Progenitor cell of endocrine pancreas (in vitro differentiated cells): ENCODE data around the gene CDH15. TPM values are rescaled to one million over a fixed set of nuclear protein-coding genes. Genes with fewer than 3 reads are reported as not detected.

Experiments
- DNase-seq: peaks from one replicate; pipeline ENCODE4 v3.0.0; 2021; ENCODE audit warnings: low spot score; ENCODE audit not compliant: unreplicated experiment
- H3K27ac Mint-ChIP-seq: 2 replicates; pipeline ENCODE4 v1.8.0; 2021; ENCODE audit warnings: mild to moderate bottlenecking, moderate library complexity, mixed read lengths
- H3K27me3 Mint-ChIP-seq: 2 replicates; pipeline ENCODE4 v1.8.0; 2021; ENCODE audit warnings: mixed read lengths
- H3K36me3 Mint-ChIP-seq: 2 replicates; pipeline ENCODE4 v1.8.0; 2022; ENCODE audit warnings: mixed read lengths; ENCODE audit not compliant: insufficient read depth
- H3K4me1 Mint-ChIP-seq: 2 replicates; pipeline ENCODE4 v1.8.0; 2021; ENCODE audit warnings: low read depth, mixed read lengths
- H3K4me3 Mint-ChIP-seq: 2 replicates; pipeline ENCODE4 v1.8.0; 2021; ENCODE audit warnings: low read depth, mild to moderate bottlenecking, moderate library complexity, mixed read lengths
- H3K9me3 Mint-ChIP-seq: 2 replicates; pipeline ENCODE4 v1.8.0; 2021; ENCODE audit warnings: low read depth, mixed read lengths
- CTCF ChIP-seq: fragments of 200-600 bp; sonication (generic); IDR thresholded peaks from one replicate; pipeline ENCODE4 v1.5.0; 2021; ENCODE audit warnings: antibody characterized with exemption, mild to moderate bottlenecking; ENCODE audit not compliant: unreplicated experiment
- total RNA-seq: library from RNA; stranded (reverse); gene quantifications from 2 replicates; pipeline ENCODE4 v1.2.1, GENCODE V29; 2021

The CDH15 gene
- total RNA-seq, 1 donor from 2014 or later: not detected

DNA sequence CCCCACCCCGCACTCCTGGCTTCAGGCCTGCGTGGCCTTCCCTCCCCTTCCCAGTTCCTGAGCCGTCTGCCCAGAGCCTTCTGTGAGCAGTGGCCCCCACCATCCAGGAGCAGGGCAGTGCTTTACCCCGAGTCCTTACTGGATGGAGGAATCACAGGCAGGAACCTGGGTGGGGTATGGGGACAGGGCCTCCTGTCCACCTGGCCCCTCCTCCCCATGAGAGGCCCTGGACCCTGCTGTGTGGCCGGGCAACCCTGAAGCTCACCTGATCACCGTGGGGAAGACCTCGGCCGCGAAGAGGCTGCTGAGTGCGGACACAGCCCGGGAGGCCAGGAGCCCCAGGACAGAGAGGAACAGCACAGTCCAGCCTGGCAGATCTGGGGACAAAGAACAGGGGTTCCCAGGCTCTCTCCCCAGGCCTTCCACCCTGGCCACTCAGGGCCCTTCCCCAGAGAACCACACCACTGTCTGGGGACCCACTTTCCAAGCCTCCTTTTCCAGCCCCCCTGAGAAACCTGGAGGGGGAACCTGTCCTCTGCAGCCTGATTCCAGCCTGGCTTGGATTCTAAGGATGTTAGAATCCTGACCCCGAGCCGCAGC is 25.6 kb downstream of the CDH15 start:
- no peaks in the 10 kb centered on the region for H3K36me3 Mint-ChIP-seq
- no peak overlapping the region for H3K27ac Mint-ChIP-seq
- TF ChIP-seq CTCF: no peak
- H3K9me3 Mint-ChIP-seq: no peaks in the 10 kb centered on the region
- peaks cover 22% of the 10 kb centered on the region for H3K27me3 Mint-ChIP-seq
- DNase-seq: no peak
- H3K4me1 Mint-ChIP-seq: peaks cover 4% of the 10 kb centered on the region
- H3K4me3 Mint-ChIP-seq: no peak overlapping the region

GRCh38 chr16:89197633-89198416 is 26.3 kb downstream of the CDH15 start:
- Mint-ChIP-seq H3K4me1 (peaks cover 4% of the 10 kb centered on the region), H3K36me3 (no peaks in the 10 kb centered on the region), H3K27ac (no peak overlapping the region), H3K27me3 (peaks cover 28% of the 10 kb centered on the region), H3K4me3 (no peak overlapping the region), H3K9me3 (no peaks in the 10 kb centered on the region)
- TF ChIP-seq CTCF: no peak
- DNase-seq: no peak

- peaks cover 5% of the 10 kb centered on the region for H3K9me3 Mint-ChIP-seq
- H3K27me3 Mint-ChIP-seq: peaks cover 36% of the 10 kb centered on the region
- TF ChIP-seq CTCF: no peak
- DNase-seq: no peak
- peaks cover 1% of the 10 kb centered on the region for H3K36me3 Mint-ChIP-seq
- H3K4me1 Mint-ChIP-seq: peaks cover 4% of the 10 kb centered on the region
- H3K4me3 Mint-ChIP-seq: no peak overlapping the region
- H3K27ac Mint-ChIP-seq: no peak overlapping the region
Observed at GRCh38 chr16:89198417-89199240, 27.1 kb downstream of the CDH15 start.

GRCh38 chr16:89199241-89200123 is 27.9 kb downstream of the CDH15 start:
- Mint-ChIP-seq H3K4me1 (peaks cover 4% of the 10 kb centered on the region), H3K4me3 (no peak overlapping the region), H3K27ac (no peak overlapping the region), H3K9me3 (peaks cover 5% of the 10 kb centered on the region), H3K27me3 (peaks cover 41% of the 10 kb centered on the region), H3K36me3 (peaks cover 1% of the 10 kb centered on the region)
- TF ChIP-seq CTCF: no peak
- no peak for DNase-seq
